Activated CD4-positive, alpha-beta T cell treated with anti-CD3 and anti-CD28 coated beads, Interleukin-10, Interleukin-2, amounts not matched to agents 100 ng/mL and 50 ng/mL, durations not matched to agents 16 hours and 8 hours (primary cell): ENCODE data around the gene AMPD1.

Experiments used
- DNase-seq: peaks from one replicate; pipeline ENCODE4 v3.0.0-alpha.2; 2020

The AMPD1 gene

GRCh38 chr1:114695430-114696058, at the start of gene AMPD1:
AMPD1 (minus strand) TSS chr1:114695546; CDS start chr1:114695471, 75 bp downstream.
- DNase-seq, result no peak

DNA sequence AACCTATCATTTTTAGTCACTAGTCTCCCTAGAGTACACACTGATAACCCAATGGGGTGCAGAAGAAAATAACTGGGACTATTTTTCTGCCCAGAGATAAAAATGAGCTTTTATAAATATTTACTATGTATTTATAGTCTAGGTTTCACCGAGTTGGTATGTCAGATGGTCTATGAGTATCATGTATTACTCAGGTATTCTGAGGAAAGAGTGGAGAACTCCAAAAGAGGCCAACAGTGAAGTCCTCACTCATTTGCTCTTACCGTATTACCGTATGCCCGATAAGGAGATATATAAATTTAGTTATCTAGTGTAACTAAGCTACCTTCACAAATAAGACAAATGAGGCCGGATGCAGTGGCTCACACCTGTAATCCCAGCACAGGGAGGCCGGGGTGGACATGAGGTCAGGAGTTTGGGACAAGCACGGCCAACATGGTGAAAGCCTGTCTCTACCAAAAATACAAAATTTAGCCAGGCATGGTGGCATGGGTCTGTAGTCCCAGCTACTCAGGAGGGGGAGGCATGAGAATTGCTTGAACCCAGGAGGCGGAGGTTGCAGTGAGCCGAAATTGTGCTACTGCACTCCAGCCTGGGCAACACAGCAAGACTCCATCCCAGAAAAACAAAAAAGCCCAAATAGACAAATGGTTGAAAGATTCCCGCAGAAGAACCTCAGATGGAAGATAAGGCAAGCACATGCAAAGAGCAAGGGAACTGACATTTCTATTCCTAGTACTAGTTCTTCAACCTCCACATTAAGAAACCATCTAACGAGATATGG, 46.8 kb upstream of the AMPD1 start:
- no peak for DNase-seq

DNA sequence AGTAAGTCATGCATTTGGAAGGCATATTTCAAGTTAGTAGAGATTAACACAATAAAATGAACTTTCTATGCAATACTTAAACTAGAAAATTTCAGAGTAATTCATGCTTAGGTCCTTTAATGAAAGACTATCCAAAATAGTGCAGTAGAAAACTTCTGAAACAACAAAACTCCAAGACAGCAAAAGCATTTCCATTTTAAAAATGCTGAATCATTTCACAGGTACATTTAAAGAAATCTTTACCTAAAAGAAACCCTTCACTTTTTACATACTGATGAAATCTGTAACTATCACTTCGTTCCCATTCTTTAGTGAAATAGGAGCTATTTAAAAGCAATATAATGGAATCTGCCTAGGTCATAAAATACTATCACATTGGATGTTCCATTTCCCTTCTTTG, 45.0 kb upstream of the AMPD1 start:
- DNase-seq, result no peak

DNA sequence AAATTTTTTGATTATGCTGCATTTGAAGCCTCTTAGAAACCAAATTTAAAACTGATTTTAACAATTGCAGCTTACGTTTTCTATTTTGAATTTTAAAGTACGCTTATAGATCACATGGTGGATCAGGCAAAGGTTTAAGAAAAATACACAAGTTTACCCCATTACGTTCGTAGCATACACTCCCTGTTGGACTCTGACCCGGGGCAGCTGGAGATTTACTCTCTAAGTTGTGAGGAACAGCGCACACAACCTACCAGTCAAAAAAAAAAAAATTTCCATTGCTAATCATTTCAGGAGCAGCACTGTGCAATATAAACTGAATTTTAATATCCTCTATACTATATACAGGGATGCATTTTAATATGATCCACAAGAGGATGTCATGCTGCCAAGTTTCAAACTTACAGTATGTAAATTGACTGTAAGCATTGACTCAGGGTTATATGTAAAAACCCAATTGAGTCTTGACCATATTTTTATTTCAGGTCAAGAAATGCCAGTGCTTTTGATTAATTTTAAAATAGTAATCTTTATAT, 42.0 kb upstream of the AMPD1 start:
- DNase-seq, result no peak

GRCh38 chr1:114735479-114735878, 40.1 kb upstream of the AMPD1 start:
- DNase-seq, result no peak

DNA sequence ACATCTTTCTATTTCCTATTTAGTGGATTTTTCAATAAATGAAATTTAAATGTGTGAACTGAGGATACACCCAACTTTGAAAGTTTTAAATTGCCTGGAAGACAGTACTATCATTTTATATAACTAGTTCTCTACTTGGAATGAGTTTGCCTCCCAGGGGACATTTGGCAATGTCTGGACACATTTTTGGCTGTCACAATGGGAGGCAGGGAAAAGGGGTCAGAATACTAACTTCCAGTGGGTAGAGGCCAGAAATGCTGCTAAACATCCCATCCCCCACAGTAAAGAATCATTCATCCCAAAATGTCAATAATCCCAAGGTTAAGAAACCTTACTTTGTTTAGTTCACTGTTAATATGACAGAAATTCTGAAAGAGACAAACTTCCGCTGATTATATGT, 34.4 kb upstream of the AMPD1 start:
- no peak for DNase-seq

DNA sequence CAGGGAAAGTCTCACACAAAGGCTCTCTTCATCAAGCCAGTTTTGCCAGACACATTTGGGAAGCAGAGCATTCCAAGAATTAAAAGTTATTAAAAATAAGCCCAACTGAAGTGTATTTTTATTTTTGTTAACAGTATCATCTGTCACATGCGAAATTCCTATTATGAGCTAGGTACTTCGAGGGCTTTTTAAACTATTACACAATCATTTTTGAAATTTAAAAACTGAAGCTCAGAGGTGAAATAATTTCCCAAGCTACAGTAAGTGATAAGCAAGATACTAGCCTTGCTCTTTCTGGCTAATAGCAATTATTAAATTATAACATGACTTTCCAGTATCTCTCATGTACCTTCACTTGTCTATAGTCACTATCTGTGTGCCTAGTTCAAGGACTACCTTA, 33.2 kb upstream of the AMPD1 start:
- DNase-seq, result no peak

- DNase-seq, result no peak
Measured at GRCh38 chr1:114725230-114725629, 29.9 kb upstream of the AMPD1 start.

DNA sequence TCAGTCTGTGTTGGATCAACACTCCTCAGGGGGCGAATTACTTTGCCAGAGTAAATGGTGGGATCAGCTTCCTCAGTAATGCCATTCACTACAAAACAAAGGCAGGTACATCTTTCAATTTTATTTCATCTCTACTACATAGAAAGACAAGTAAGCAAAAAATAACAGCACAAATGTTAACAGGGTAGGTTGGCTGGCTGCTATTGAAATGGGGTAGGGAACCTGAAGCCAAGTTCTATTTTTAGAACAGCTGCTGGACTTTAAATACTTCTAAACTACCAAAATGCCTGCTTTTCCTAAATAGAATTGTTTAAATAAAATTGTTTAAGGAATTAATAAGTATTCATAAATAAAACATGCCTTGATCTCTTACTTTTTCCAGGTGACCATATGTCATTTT, 28.6 kb upstream of the AMPD1 start:
- no peak for DNase-seq

- no peak for DNase-seq
Measured at GRCh38 chr1:114723457-114723856, 28.1 kb upstream of the AMPD1 start.

DNA sequence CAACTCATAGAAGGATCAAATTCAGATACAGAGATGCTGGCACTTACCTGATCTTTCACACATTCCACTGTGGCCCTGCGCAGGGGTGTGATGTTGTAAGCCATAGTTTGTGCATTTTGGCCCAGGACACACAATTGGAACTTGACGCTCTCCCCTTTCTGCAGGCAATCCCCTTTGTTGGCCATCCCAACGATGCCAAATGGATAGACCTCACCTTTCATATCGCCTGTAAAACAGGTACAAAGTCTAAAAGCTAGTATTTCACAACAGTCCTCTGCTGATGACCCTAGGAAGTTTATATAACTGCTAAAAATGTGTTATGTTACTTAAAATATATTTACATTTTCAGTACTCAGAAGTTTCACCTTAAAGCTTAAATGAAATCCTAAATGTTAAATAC, 25.1 kb upstream of the AMPD1 start:
- no peak for DNase-seq

- DNase-seq, result peak; percentile 8
Measured at GRCh38 chr1:114719424-114719787, 24.1 kb upstream of the AMPD1 start.

- peak; percentile 37 for DNase-seq
Measured at GRCh38 chr1:114718661-114719423, 23.5 kb upstream of the AMPD1 start.

DNA sequence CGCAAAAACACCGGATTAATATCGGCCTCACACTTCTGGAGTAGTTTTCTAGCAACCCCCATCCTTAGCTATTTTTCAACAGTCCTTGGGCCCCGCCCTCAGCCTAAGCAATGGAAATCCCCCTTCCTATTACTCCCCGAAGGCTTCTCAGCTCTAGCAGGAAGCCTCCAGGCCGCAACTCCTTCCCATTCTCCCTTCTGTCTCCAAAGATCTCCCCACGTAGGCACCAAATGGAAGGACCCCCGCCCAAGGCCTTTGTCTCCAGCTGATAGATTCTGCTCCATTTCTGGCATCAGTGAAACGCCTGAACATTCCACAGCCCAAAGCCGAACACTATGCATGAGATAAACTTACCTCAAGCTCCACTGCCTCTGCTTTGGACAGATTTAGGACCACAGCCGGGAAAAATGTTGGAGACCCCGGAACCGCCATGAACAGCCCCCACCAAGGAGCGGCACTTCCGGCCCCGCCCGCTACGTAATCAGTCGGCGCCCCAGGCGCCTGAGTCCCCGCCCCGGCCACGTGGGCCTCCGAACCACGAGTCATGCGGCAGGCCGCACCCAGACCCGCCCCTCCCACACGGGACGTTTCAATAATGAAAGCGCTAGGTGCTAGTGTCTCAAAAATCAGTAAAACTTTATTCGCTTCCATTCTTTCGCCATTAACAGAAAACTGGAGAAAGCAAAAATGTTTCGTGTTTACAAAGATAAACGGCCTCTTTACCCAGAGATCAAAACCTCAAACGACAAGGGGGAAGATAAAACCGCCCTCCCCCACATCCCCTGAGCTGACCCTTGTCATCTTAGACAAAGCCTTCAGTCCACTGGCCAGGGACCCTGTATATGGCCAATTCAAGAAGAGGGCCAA, 21.2 kb upstream of the AMPD1 start, which contains the start of gene NRAS:
Gene NRAS (minus strand): TSS at position 468 of the 867 bp plus-strand sequence. CDS start 611 bp downstream, outside the sequence.
- peak; percentile 96 for DNase-seq

- no peak for DNase-seq
Measured at GRCh38 chr1:114715952-114716303, 20.6 kb upstream of the AMPD1 start.

GRCh38 chr1:114712977-114713376, 17.6 kb upstream of the AMPD1 start:
- no peak for DNase-seq

DNA sequence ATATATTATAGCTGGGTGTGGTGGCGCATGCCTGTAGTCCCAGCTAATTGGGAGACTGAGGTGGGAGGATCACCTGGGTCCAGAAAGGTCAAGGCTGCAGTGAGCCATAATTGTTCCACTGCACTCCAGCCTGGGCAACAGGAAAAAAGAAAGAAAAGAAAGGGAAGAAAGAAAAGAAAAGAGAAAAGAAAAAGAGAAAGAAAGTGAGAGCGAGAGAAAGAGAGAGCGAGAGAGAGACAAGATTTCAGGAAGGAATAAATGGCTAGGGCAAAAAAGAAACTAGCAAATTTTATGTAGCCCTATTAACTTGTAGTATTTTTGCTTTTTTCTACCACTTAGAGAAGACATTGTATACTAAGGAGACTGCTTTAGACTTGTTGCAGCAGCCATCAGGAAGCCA, 15.0 kb upstream of the AMPD1 start:
- DNase-seq, result no peak

DNA sequence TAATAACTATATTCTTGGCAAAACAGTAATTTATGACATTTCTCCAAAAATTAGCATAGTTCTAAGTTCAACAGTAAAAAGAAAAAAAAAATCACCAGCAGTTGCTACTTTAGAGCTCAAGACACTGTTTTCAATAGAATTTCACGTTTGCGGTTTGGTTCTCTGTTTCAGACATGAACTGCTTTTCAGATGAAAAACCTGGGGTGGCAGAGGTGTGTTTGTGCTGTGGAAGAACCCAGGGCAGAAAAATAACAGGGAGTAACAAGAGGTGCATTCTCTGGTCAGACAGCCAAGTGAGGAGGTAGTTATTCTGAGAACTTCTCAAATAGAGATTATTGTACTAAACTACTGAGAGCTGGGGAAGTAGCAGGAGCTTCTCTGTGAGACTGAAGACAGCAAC, 12.3 kb upstream of the AMPD1 start:
- no peak for DNase-seq

DNA sequence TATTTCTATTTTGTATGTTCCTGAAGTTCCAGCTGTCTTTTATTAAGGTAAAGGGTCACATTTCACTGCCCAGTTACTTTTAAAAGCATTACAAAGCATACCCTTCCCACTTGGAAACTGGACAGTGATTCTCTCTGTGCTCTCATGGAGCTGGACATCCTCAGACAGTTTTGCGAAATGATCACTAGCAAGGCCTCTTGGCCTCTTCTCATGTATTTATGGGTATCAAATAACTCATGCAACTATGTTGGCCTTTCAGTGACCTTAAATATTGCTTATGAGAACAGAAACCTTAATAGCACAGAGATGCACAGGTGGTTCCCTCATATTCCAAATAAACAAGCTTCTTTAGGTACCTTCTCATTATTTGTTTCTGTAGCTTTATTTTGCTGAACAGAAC, 7.9 kb upstream of the AMPD1 start:
- no peak for DNase-seq

GRCh38 chr1:114702737-114703136, 7.4 kb upstream of the AMPD1 start:
- DNase-seq, result no peak

GRCh38 chr1:114701931-114702330, 6.6 kb upstream of the AMPD1 start:
- DNase-seq, result no peak

GRCh38 chr1:114700036-114700600, 4.8 kb upstream of the AMPD1 start:
- no peak for DNase-seq
